ENCODE measurements around the gene PPARA. TPM values are rescaled to one million over a fixed set of nuclear protein-coding genes. Genes with fewer than 3 reads are reported as not detected.

PPARA gene
- total RNA-seq, 2 experiments from 2014 or later, result 3.3 to 10.5 TPM

- H3K27ac ChIP-seq (ENCODE audit: low read depth, low read length, poor library complexity, severe bottlenecking), result no peak overlapping the region
- no peaks in the 10 kb centered on the region for H3K79me2 ChIP-seq (ENCODE audit: insufficient read depth, low read depth, low read length)
- H3K36me3 ChIP-seq (ENCODE audit: insufficient read depth, low read length), result no peaks in the 10 kb centered on the region
- H3K4me1 ChIP-seq (ENCODE audit: insufficient read depth, low read length, poor library complexity, severe bottlenecking), result peaks cover 6% of the 10 kb centered on the region
- H3K9me2 ChIP-seq (ENCODE audit: insufficient read depth, low read length), result no peaks in the 10 kb centered on the region
- CTCF ChIA-PET (ENCODE audit: unreplicated experiment), result interaction anchor here (0.6 kb wide), 1 partner anchor 118 kb away, joined by 4 read pairs; no protein-coding TSS in a partner anchor
- no peaks in the 10 kb centered on the region for H4K20me1 ChIP-seq (ENCODE audit: insufficient read depth, low read length)
- no TSS peak for BruUV-seq (replicated peaks)
- POLR2A ChIA-PET, result no interaction called here
- no peak overlapping the region for H2AFZ ChIP-seq (ENCODE audit: low read length)
- no peak for DNase-seq (ENCODE audit: low spot score)
- intact Hi-C loops (cut with micrococcal nuclease; ENCODE audit: unreplicated experiment), result no loop called here
- H3K4me2 ChIP-seq (ENCODE audit: low read length), result no peak overlapping the region
- no peak overlapping the region for H3K4me3 ChIP-seq (ENCODE audit: low read depth, low read length, poor library complexity, severe bottlenecking)
- no peaks in the 10 kb centered on the region for H3K9me3 ChIP-seq (ENCODE audit: low read length)
- TF ChIP-seq, protein P1, sequence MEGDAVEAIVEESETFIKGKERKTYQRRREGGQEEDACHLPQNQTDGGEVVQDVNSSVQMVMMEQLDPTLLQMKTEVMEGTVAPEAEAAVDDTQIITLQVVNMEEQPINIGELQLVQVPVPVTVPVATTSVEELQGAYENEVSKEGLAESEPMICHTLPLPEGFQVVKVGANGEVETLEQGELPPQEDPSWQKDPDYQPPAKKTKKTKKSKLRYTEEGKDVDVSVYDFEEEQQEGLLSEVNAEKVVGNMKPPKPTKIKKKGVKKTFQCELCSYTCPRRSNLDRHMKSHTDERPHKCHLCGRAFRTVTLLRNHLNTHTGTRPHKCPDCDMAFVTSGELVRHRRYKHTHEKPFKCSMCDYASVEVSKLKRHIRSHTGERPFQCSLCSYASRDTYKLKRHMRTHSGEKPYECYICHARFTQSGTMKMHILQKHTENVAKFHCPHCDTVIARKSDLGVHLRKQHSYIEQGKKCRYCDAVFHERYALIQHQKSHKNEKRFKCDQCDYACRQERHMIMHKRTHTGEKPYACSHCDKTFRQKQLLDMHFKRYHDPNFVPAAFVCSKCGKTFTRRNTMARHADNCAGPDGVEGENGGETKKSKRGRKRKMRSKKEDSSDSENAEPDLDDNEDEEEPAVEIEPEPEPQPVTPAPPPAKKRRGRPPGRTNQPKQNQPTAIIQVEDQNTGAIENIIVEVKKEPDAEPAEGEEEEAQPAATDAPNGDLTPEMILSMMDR (conservative IDR thresholded peaks at IDR 0.05; ENCODE audit: low read length), result no peak
- TF ChIP-seq EZH2phosphoT487 (IDR thresholded peaks at IDR 0.05; ENCODE audit: borderline replicate concordance, low read depth, low read length), result no peak
Measured at GRCh38 chr22:46112405-46112804, 37.9 kb upstream of the PPARA start.

- H3K79me2 ChIP-seq (ENCODE audit: insufficient read depth, low read depth, low read length), result no peaks in the 10 kb centered on the region
- no peak for TF ChIP-seq EZH2phosphoT487 (IDR thresholded peaks at IDR 0.05; ENCODE audit: borderline replicate concordance, low read depth, low read length)
- TF ChIP-seq, protein P1 (conservative IDR thresholded peaks at IDR 0.05; ENCODE audit: low read length), result no peak
- intact Hi-C loops (cut with micrococcal nuclease; ENCODE audit: unreplicated experiment), result no loop called here
- BruUV-seq (replicated peaks), result no TSS peak
- no peaks in the 10 kb centered on the region for H3K9me2 ChIP-seq (ENCODE audit: insufficient read depth, low read length)
- peaks cover 6% of the 10 kb centered on the region for H3K4me1 ChIP-seq (ENCODE audit: insufficient read depth, low read length, poor library complexity, severe bottlenecking)
- ChIA-PET POLR2A (no interaction called here), CTCF (ENCODE audit: unreplicated experiment) (interaction anchor here (0.6 kb wide), 1 partner anchor 107 kb away, joined by 3 read pairs; no protein-coding TSS in a partner anchor)
- H3K9me3 ChIP-seq (ENCODE audit: low read length), result no peaks in the 10 kb centered on the region
- no peak for DNase-seq (ENCODE audit: low spot score)
- no peak overlapping the region for H3K4me2 ChIP-seq (ENCODE audit: low read length)
- H3K4me3 ChIP-seq (ENCODE audit: low read depth, low read length, poor library complexity, severe bottlenecking), result no peak overlapping the region
- no peak overlapping the region for H2AFZ ChIP-seq (ENCODE audit: low read length)
- H4K20me1 ChIP-seq (ENCODE audit: insufficient read depth, low read length), result no peaks in the 10 kb centered on the region
- H3K36me3 ChIP-seq (ENCODE audit: insufficient read depth, low read length), result no peaks in the 10 kb centered on the region
- no peak overlapping the region for H3K27ac ChIP-seq (ENCODE audit: low read depth, low read length, poor library complexity, severe bottlenecking)
Measured at GRCh38 chr22:46113110-46113909, 37.0 kb upstream of the PPARA start.

DNA sequence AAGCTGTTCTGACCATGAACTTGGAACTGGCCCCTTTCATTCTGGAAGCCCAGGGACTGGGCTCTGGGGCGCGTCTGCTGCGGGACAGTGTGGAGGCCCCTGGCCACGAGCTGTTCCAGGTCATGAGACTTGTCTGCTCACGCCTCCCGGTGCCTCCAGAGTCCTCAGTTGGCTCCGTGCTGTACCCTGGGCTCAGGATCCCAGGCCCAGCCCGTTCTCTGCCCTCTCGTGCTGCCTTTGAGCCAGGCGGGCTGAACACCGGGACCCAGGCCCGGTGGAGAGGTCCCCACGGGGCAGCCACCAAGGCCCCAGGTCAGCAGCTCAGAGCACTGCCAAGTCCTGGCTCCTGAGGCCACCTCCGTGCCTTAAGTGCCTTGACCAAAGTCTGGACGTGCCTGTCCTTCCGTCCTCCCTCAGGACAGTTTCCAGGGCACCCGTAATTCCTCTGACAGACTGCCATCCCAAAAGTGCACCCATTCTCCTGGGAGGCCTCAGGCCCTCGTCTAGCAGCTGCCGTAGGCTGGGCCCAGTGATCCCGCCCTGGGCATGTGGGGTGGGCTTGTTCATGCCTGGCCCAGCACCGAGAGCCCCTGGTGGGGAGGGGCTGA lies 36.3 kb upstream of the PPARA start:
- Histone ChIP-seq H2AFZ (ENCODE audit: low read length) (no peak overlapping the region), H3K4me1 (ENCODE audit: insufficient read depth, low read length, poor library complexity, severe bottlenecking) (peaks cover 6% of the 10 kb centered on the region), H3K27ac (ENCODE audit: low read depth, low read length, poor library complexity, severe bottlenecking) (no peak overlapping the region), H3K9me3 (ENCODE audit: low read length) (no peaks in the 10 kb centered on the region), H4K20me1 (ENCODE audit: insufficient read depth, low read length) (no peaks in the 10 kb centered on the region), H3K79me2 (ENCODE audit: insufficient read depth, low read depth, low read length) (no peaks in the 10 kb centered on the region), H3K4me3 (ENCODE audit: low read depth, low read length, poor library complexity, severe bottlenecking) (no peak overlapping the region), H3K4me2 (ENCODE audit: low read length) (no peak overlapping the region), H3K36me3 (ENCODE audit: insufficient read depth, low read length) (no peaks in the 10 kb centered on the region), H3K9me2 (ENCODE audit: insufficient read depth, low read length) (no peaks in the 10 kb centered on the region)
- no peak for DNase-seq (ENCODE audit: low spot score)
- intact Hi-C loops (cut with micrococcal nuclease; ENCODE audit: unreplicated experiment), result no loop called here
- no TSS peak for BruUV-seq (replicated peaks)
- TF ChIP-seq EZH2phosphoT487 (IDR thresholded peaks at IDR 0.05; ENCODE audit: borderline replicate concordance, low read depth, low read length), result no peak
- TF ChIP-seq, protein P1 (conservative IDR thresholded peaks at IDR 0.05; ENCODE audit: low read length), result no peak
- ChIA-PET CTCF (ENCODE audit: unreplicated experiment) (interaction anchor here (0.6 to 1.0 kb wide), 2 partner anchors 108 kb away, joined by 3 read pairs; no protein-coding TSS in a partner anchor), POLR2A (no interaction called here)
